Neutrophil (primary cell): Measurements from ENCODE around the gene MMP14.

Experiments used
- H3K27ac ChIP-seq: fragments of 200-600 bp; sonication (generic); 2 replicates; pipeline ENCODE4 v1.5.1; 2016; ENCODE audit warnings: mild to moderate bottlenecking, moderate library complexity
- H3K27me3 ChIP-seq: fragments of 200-600 bp; sonication (generic); 2 replicates; pipeline ENCODE4 v1.6.0; 2016; ENCODE audit warnings: mild to moderate bottlenecking
- H3K36me3 ChIP-seq: fragments of 200-600 bp; sonication (generic); 2 replicates; pipeline ENCODE4 v1.5.1; 2017
- H3K4me1 ChIP-seq, 2 experiments: fragments of 200-600 bp in 1 of 2; sonication (generic) in 1 of 2; 1 replicate in 1 of 2; 2 replicates in 1 of 2; pipeline versions ENCODE4 v1.5.1 to v1.6.1; 2013 to 2016; ENCODE audit warnings: low read depth in 1 of 2, low read length in 1 of 2, mild to moderate bottlenecking in 1 of 2, moderate library complexity in 1 of 2; ENCODE audit not compliant: control insufficient read depth in 1 of 2, insufficient read depth in 1 of 2
- H3K4me3 ChIP-seq, 2 experiments: fragments of 200-600 bp in 1 of 2; sonication (generic) in 1 of 2; 1 replicate in 1 of 2; 2 replicates in 1 of 2; pipeline ENCODE4 v1.5.1; 2013 to 2016; ENCODE audit warnings: low read depth in 1 of 2, low read length in 1 of 2, mild to moderate bottlenecking in 1 of 2, moderate library complexity in 1 of 2
- H3K9me3 ChIP-seq: fragments of 200-600 bp; sonication (generic); 2 replicates; pipeline ENCODE4 v1.5.1; 2016
- TF ChIP-seq, protein P1 (sequence below): fragments of 200-600 bp; sonication (generic); IDR thresholded peaks from 2 replicates; pipeline ENCODE4 v1.5.1; 2016; ENCODE audit warnings: antibody characterized with exemption

Gene MMP14

DNA sequence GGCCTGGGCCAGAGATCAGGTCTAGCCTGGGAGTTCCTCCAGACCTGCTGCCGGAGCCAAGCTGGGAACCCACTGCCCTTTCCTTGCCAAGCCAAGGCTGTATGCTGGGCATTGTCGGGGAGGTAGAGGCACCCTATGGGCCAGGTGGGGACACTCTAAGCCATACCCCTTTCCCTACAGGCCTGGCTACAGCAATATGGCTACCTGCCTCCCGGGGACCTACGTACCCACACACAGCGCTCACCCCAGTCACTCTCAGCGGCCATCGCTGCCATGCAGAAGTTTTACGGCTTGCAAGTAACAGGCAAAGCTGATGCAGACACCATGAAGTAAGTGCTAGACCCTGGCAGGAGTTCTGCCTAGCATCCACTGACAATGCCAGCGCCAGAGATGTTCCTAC is 4.9 kb downstream of the MMP14 start:
- Histone ChIP-seq H3K9me3 (no peaks in the 10 kb centered on the region), H3K27ac (no peak overlapping the region), H3K4me3 (no peak overlapping the region), H3K36me3 (no peaks in the 10 kb centered on the region), H3K27me3 (peaks cover 33% of the 10 kb centered on the region), H3K4me1 (peaks cover 14% of the 10 kb centered on the region in 2 experiments)
- TF ChIP-seq, protein P1, sequence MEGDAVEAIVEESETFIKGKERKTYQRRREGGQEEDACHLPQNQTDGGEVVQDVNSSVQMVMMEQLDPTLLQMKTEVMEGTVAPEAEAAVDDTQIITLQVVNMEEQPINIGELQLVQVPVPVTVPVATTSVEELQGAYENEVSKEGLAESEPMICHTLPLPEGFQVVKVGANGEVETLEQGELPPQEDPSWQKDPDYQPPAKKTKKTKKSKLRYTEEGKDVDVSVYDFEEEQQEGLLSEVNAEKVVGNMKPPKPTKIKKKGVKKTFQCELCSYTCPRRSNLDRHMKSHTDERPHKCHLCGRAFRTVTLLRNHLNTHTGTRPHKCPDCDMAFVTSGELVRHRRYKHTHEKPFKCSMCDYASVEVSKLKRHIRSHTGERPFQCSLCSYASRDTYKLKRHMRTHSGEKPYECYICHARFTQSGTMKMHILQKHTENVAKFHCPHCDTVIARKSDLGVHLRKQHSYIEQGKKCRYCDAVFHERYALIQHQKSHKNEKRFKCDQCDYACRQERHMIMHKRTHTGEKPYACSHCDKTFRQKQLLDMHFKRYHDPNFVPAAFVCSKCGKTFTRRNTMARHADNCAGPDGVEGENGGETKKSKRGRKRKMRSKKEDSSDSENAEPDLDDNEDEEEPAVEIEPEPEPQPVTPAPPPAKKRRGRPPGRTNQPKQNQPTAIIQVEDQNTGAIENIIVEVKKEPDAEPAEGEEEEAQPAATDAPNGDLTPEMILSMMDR, result no peak

DNA sequence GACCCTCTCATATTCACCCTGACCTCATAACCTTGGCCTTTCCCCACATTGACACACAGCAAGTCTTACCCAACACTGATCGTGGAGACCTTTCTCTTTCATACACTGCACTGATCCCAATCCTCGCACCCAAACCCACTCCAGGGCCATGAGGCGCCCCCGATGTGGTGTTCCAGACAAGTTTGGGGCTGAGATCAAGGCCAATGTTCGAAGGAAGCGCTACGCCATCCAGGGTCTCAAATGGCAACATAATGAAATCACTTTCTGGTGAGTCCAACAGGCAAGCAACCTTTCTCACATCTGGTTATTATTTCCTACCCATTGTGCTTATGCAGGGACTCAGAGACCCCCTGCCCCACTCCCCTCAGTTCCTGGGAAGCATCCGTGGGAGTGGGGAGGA is 5.4 kb downstream of the MMP14 start:
- Histone ChIP-seq H3K36me3 (no peaks in the 10 kb centered on the region), H3K27me3 (peaks cover 28% of the 10 kb centered on the region)
- TF ChIP-seq, protein P1, result no peak

GRCh38 chr14:22842211-22843122 is 6.1 kb downstream of the MMP14 start:
- TF ChIP-seq, protein P1, result no peak
- H3K4me3 ChIP-seq, result no peak overlapping the region
- H3K27ac ChIP-seq, result no peak overlapping the region
- H3K4me1 ChIP-seq, result peaks cover 2 to 3% of the 10 kb centered on the region in 2 experiments
- H3K36me3 ChIP-seq, result no peaks in the 10 kb centered on the region
- no peaks in the 10 kb centered on the region for H3K9me3 ChIP-seq
- peaks cover 22% of the 10 kb centered on the region for H3K27me3 ChIP-seq

More for the DNA sequence above, 5.4 kb downstream of the MMP14 start:
- no peaks in the 10 kb centered on the region for H3K9me3 ChIP-seq
- peaks cover 9 to 10% of the 10 kb centered on the region in 2 experiments for H3K4me1 ChIP-seq
- no peak overlapping the region for H3K4me3 ChIP-seq
- no peak overlapping the region for H3K27ac ChIP-seq

DNA sequence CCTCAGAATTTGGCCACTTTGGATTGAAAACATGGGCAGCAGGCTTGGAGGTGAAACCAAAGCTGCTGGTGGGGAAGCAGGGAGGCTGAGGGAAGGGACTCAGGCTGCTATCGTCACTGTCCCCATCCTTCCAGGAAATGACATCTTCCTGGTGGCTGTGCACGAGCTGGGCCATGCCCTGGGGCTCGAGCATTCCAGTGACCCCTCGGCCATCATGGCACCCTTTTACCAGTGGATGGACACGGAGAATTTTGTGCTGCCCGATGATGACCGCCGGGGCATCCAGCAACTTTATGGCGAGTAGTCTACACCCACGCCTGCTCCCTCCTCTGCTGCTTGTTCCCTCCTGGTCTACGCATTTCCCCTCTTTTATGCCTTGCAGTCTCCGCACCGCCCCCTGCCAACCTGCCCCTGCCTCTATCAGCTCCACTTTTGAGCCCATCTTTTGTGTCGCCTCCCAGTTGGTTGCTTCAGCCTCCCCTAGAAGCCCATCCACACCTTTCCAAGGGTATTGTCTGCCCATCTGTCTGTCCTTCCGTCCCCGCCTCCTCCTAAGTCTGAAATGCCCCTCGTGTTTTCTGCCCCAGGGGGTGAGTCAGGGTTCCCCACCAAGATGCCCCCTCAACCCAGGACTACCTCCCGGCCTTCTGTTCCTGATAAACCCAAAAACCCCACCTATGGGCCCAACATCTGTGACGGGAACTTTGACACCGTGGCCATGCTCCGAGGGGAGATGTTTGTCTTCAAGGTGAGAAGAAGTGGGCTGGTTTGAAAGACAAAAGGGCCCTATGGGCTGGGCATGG is 6.9 kb downstream of the MMP14 start:
- peaks cover 22% of the 10 kb centered on the region for H3K27me3 ChIP-seq
- no peak overlapping the region for H3K27ac ChIP-seq
- no peaks in the 10 kb centered on the region for H3K36me3 ChIP-seq
- H3K4me1 ChIP-seq, result peaks cover 4 to 7% of the 10 kb centered on the region in 2 experiments
- H3K9me3 ChIP-seq, result no peaks in the 10 kb centered on the region
- no peak overlapping the region for H3K4me3 ChIP-seq
- TF ChIP-seq, protein P1, result no peak

GRCh38 chr14:22844221-22845102 is 8.1 kb downstream of the MMP14 start:
- TF ChIP-seq, protein P1, result no peak
- H3K27ac ChIP-seq, result no peak overlapping the region
- H3K4me3 ChIP-seq, result no peak overlapping the region
- peaks cover 20% of the 10 kb centered on the region for H3K27me3 ChIP-seq
- no peaks in the 10 kb centered on the region for H3K36me3 ChIP-seq
- H3K9me3 ChIP-seq, result no peaks in the 10 kb centered on the region
- peaks cover 4 to 7% of the 10 kb centered on the region in 2 experiments for H3K4me1 ChIP-seq
